T-helper 1 cell treated with Interleukin-12 subunit alpha and Interleukin-12 subunit beta and Interleukin-4 antibody, amounts not matched to agents 30 μg/mL and 1 μg/mL, for 36 hours (primary cell): ENCODE measurements around the gene TIMM10.
"Not testable (repeated sequence)": the region's sequence is repeated elsewhere in the genome, so short reads cannot be mapped to it uniquely, and the experiment has no call there.

Experiments used
- H3K27ac Mint-ChIP-seq: one replicate; pipeline ENCODE4 v1.8.0; 2021; ENCODE audit warnings: mild to moderate bottlenecking, mixed read lengths
- H3K27me3 Mint-ChIP-seq: one replicate; pipeline ENCODE4 v1.8.0; 2021; ENCODE audit warnings: low read depth, mixed read lengths
- H3K36me3 Mint-ChIP-seq: one replicate; pipeline ENCODE4 v1.8.0; 2021; ENCODE audit warnings: low read depth, mixed read lengths
- H3K4me1 Mint-ChIP-seq: one replicate; pipeline ENCODE4 v1.8.0; 2021; ENCODE audit warnings: low read depth, mixed read lengths
- H3K4me3 Mint-ChIP-seq: one replicate; pipeline ENCODE4 v1.8.0; 2021; ENCODE audit warnings: mild to moderate bottlenecking, moderate library complexity, mixed read lengths
- H3K9me3 Mint-ChIP-seq: one replicate; pipeline ENCODE4 v1.8.0; 2021; ENCODE audit warnings: mixed read lengths

TIMM10 gene

GRCh38 chr11:57549983-57550382 lies 19.4 kb upstream of the TIMM10 start:
- Mint-ChIP-seq H3K36me3 (peaks cover 47% of the 10 kb centered on the region), H3K27me3 (no peaks in the 10 kb centered on the region), H3K4me1 (peaks cover 5% of the 10 kb centered on the region), H3K4me3 (no peak overlapping the region), H3K9me3 (no peaks in the 10 kb centered on the region), H3K27ac (no peak overlapping the region)

GRCh38 chr11:57547854-57548377 lies 17.4 kb upstream of the TIMM10 start:
- Mint-ChIP-seq H3K27ac (no peak overlapping the region), H3K4me1 (peaks cover 5% of the 10 kb centered on the region), H3K4me3 (no peak overlapping the region), H3K36me3 (peaks cover 40% of the 10 kb centered on the region), H3K27me3 (no peaks in the 10 kb centered on the region), H3K9me3 (no peaks in the 10 kb centered on the region)

GRCh38 chr11:57546869-57547475 lies 16.4 kb upstream of the TIMM10 start:
- H3K36me3 Mint-ChIP-seq: peaks cover 37% of the 10 kb centered on the region
- no peak overlapping the region for H3K4me3 Mint-ChIP-seq
- H3K4me1 Mint-ChIP-seq: peaks cover 5% of the 10 kb centered on the region
- H3K9me3 Mint-ChIP-seq: no peaks in the 10 kb centered on the region
- H3K27me3 Mint-ChIP-seq: no peaks in the 10 kb centered on the region
- peak overlapping the region; percentile 57 for H3K27ac Mint-ChIP-seq

GRCh38 chr11:57546451-57546850 lies 15.9 kb upstream of the TIMM10 start:
- no peak overlapping the region for H3K4me3 Mint-ChIP-seq
- no peaks in the 10 kb centered on the region for H3K9me3 Mint-ChIP-seq
- no peak overlapping the region for H3K27ac Mint-ChIP-seq
- peaks cover 33% of the 10 kb centered on the region for H3K36me3 Mint-ChIP-seq
- H3K4me1 Mint-ChIP-seq: peaks cover 5% of the 10 kb centered on the region
- H3K27me3 Mint-ChIP-seq: no peaks in the 10 kb centered on the region

GRCh38 chr11:57545883-57546282 lies 15.3 kb upstream of the TIMM10 start:
- peaks cover 33% of the 10 kb centered on the region for H3K36me3 Mint-ChIP-seq

GRCh38 chr11:57544566-57544965 lies 14.0 kb upstream of the TIMM10 start:
- Mint-ChIP-seq H3K27me3 (no peaks in the 10 kb centered on the region), H3K4me1 (peaks cover 5% of the 10 kb centered on the region), H3K9me3 (no peaks in the 10 kb centered on the region), H3K36me3 (peaks cover 27% of the 10 kb centered on the region), H3K4me3 (no peak overlapping the region), H3K27ac (no peak overlapping the region)

More at GRCh38 chr11:57545883-57546282, 15.3 kb upstream of the TIMM10 start:
- Mint-ChIP-seq H3K4me3 (no peak overlapping the region), H3K27me3 (no peaks in the 10 kb centered on the region), H3K4me1 (peaks cover 5% of the 10 kb centered on the region), H3K9me3 (no peaks in the 10 kb centered on the region), H3K27ac (no peak overlapping the region)

GRCh38 chr11:57543593-57543992 lies 13.0 kb upstream of the TIMM10 start:
- Mint-ChIP-seq H3K36me3 (peaks cover 26% of the 10 kb centered on the region), H3K4me3 (no peak overlapping the region), H3K27me3 (no peaks in the 10 kb centered on the region), H3K9me3 (no peaks in the 10 kb centered on the region), H3K4me1 (peaks cover 3% of the 10 kb centered on the region), H3K27ac (no peak overlapping the region)

- Mint-ChIP-seq H3K27ac (peak overlapping the region; percentile 46), H3K9me3 (no peaks in the 10 kb centered on the region), H3K4me1 (no peaks in the 10 kb centered on the region), H3K4me3 (no peak overlapping the region), H3K27me3 (no peaks in the 10 kb centered on the region), H3K36me3 (peaks cover 25% of the 10 kb centered on the region)
Measured at GRCh38 chr11:57542582-57542981, 12.0 kb upstream of the TIMM10 start.

- Mint-ChIP-seq H3K27me3 (no peaks in the 10 kb centered on the region), H3K36me3 (peaks cover 20% of the 10 kb centered on the region), H3K27ac (no peak overlapping the region), H3K4me3 (no peak overlapping the region), H3K9me3 (no peaks in the 10 kb centered on the region), H3K4me1 (no peaks in the 10 kb centered on the region)
Measured at GRCh38 chr11:57541169-57541568, 10.6 kb upstream of the TIMM10 start.

- H3K27ac Mint-ChIP-seq: no peak overlapping the region
- no peaks in the 10 kb centered on the region for H3K4me1 Mint-ChIP-seq
- no peaks in the 10 kb centered on the region for H3K9me3 Mint-ChIP-seq
- H3K4me3 Mint-ChIP-seq: no peak overlapping the region
- H3K27me3 Mint-ChIP-seq: no peaks in the 10 kb centered on the region
- peaks cover 20% of the 10 kb centered on the region for H3K36me3 Mint-ChIP-seq
Measured at GRCh38 chr11:57539342-57539741, 8.8 kb upstream of the TIMM10 start.

GRCh38 chr11:57536947-57537619 lies 6.5 kb upstream of the TIMM10 start, which contains the start of gene SMTNL1:
SMTNL1 (plus strand) TSS chr11:57537595; CDS start chr11:57542643, 5,048 bp downstream.
- H3K36me3 Mint-ChIP-seq: peaks cover 17% of the 10 kb centered on the region
- H3K27ac Mint-ChIP-seq: no peak within 1 kb of the TSS
- H3K9me3 Mint-ChIP-seq: no peaks in the 10 kb centered on the region
- no peak within 1 kb of the TSS for H3K4me3 Mint-ChIP-seq
- peaks cover under 1% of the 10 kb centered on the region for H3K4me1 Mint-ChIP-seq
- H3K27me3 Mint-ChIP-seq: no peaks in the 10 kb centered on the region

- not testable (repeated sequence) for H3K27ac Mint-ChIP-seq, H3K27me3 Mint-ChIP-seq, H3K9me3 Mint-ChIP-seq, H3K4me3 Mint-ChIP-seq
- H3K4me1 Mint-ChIP-seq: peaks cover 19% of the 10 kb centered on the region
- H3K36me3 Mint-ChIP-seq: peaks cover 17% of the 10 kb centered on the region
Measured at GRCh38 chr11:57534449-57534848, 3.9 kb upstream of the TIMM10 start.

- H3K4me3 Mint-ChIP-seq: peak overlapping the region; percentile 92
- peak overlapping the region; percentile 89 for H3K27ac Mint-ChIP-seq
- H3K36me3 Mint-ChIP-seq: peaks cover 12% of the 10 kb centered on the region
- H3K27me3 Mint-ChIP-seq: no peaks in the 10 kb centered on the region
- H3K4me1 Mint-ChIP-seq: peaks cover 35% of the 10 kb centered on the region
- no peaks in the 10 kb centered on the region for H3K9me3 Mint-ChIP-seq
Measured at GRCh38 chr11:57530215-57530595, 349 bp downstream of the TIMM10 start.

GRCh38 chr11:57529012-57529411 lies 1.5 kb downstream of the TIMM10 start:
- Mint-ChIP-seq H3K36me3 (peaks cover 17% of the 10 kb centered on the region), H3K27ac (no peak overlapping the region), H3K4me3 (no peak overlapping the region), H3K4me1 (peaks cover 35% of the 10 kb centered on the region), H3K27me3 (no peaks in the 10 kb centered on the region), H3K9me3 (no peaks in the 10 kb centered on the region)

GRCh38 chr11:57527056-57527631 lies 3.4 kb downstream of the TIMM10 start:
- H3K4me1 Mint-ChIP-seq: peaks cover 35% of the 10 kb centered on the region
- peak overlapping the region; percentile 43 for H3K27ac Mint-ChIP-seq
- H3K27me3 Mint-ChIP-seq: no peaks in the 10 kb centered on the region
- no peak overlapping the region for H3K4me3 Mint-ChIP-seq
- peaks cover 14% of the 10 kb centered on the region for H3K36me3 Mint-ChIP-seq
- H3K9me3 Mint-ChIP-seq: no peaks in the 10 kb centered on the region
